GM11168 (cell line): ENCODE data around the gene SPRY2.
"Not testable (repeated sequence)": the region's sequence is repeated elsewhere in the genome, so short reads cannot be mapped to it uniquely, and the experiment has no call there.

Source experiments
- in situ Hi-C: fragments of 300-500 bp; cut with MboI; formaldehyde crosslinking; loops from one replicate; pipeline ENCODE4 v1.12.0; 2022; ENCODE audit warnings: low sequenced_read_pairs; ENCODE audit not compliant: unreplicated experiment

The SPRY2 gene

GRCh38 chr13:80355496-80356094, 14.7 kb upstream of the SPRY2 start:
- in situ Hi-C loops, result not testable (repeated sequence)

DNA sequence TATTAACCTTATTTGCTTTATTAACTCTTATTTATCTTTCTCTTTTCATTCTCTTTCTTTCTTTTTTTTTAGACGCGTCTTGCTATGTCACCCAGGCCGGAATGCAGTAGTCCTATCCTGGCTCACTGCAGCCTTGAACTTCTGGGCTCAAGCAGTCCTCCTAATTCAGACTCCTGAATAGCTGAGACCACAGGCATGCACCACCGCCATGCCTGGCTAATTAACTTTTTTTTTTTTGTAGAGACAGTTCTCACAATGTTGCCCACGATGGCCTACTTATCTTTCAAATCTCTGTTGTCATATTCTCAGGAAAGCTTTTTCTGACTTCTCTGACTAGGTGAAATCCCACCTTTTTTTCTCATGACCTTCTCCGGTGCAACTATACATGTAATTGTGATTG, 7.8 kb upstream of the SPRY2 start:
- in situ Hi-C loops, result no loop called here

- in situ Hi-C loops, result no loop called here
These were observed 7.4 kb upstream of the SPRY2 start for GRCh38 chr13:80348314-80348713.

GRCh38 chr13:80345771-80346510, 5.0 kb upstream of the SPRY2 start:
- in situ Hi-C loops, result no loop called here

DNA sequence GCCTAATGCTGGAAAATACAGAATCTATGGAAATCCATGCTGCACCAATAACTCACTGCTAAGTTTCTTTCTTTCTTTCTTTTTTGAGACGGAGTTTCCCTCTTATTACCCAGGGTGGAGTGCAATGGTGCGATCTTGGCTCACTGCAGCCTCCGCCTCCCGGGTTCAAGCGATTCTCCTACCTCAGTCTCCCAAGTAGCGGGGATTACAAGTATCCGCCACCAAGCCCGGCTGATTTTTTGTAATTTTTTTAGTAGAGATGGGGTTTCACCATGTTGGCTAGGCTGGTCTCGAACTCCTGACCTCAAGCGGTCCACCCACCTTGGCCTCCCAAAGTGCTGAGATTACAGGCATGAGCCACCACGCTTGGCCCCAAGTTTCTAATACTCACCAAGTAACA, 3.1 kb upstream of the SPRY2 start:
- in situ Hi-C loops, result not testable (repeated sequence)

DNA sequence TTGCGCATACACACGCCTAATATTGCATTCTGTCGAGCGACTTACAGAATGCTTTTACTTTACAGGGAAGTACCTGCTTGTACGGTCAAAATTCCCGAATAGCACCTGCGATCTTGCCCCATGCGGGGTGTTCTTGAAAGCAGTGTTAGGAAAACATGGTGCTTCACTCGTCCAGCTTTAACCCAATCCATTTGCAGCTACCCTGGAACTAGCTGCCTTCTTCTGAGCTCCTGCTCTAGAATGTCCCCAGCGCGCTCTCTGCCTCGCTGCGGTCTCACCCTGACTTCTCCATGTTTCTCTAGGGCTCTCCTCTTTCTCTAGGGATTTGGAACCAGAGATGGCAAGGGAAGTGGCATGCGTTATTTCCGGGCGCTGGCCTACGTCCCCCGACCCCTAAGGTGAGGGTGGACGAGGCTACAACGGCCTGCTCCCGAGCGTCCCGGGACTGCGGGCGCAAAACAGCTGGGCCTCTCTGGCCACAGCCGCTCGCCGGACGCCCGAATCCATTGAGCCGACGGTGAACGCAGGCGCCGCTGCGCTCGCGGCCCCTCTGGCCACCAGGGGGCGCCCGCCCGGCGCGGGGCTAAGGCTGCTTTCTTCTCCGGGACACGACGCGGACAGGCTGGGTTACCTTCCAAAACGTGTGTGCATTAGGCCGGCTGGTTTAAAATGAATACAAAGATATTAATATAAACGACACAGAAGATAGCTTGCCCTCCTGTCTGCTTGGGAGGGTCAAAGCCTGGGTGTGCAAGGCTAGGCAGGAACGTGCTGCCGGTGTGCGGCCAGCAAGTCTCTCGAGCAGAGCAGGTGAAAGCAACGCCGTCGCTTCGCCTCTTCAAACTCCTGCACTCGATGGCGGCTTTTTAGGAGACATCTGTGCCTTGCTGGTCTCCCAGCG, 1.8 kb upstream of the SPRY2 start:
- in situ Hi-C loops, result no loop called here

DNA sequence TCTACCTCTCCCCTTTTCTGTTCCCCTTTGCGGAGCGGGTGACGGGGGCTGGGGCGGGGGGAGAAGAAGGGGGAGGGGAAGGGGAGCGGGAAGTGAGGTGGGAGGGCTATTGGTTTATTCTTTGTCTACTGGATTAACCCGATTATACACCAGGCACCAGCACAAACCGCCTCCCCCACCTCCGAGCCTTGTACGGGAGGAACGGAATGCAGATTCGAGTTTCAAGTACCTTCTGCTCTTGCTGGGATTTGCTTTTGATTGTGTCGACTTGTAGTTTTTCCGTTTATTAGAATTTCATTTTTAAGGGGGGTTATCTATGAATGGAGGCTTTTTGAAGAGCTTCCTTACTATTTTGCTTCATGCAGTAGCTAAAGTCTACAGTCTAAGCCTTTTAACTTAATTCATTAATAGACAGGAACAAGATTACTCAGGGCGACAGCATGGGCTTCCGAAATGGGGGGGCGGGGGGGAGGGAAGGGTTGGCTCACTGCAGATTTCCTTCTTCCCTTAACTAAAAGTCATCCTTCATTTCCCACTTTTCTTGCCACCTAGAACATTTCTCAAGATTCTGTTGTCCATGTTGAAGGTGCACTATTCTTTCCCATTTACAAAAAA, 937 bp upstream of the SPRY2 start:
- in situ Hi-C loops, result no loop called here

- in situ Hi-C loops, result no loop called here
These were observed 250 bp downstream of the SPRY2 start for GRCh38 chr13:80340651-80341100.

- in situ Hi-C loops, result no loop called here
These were observed 845 bp downstream of the SPRY2 start for GRCh38 chr13:80339912-80340650.

- in situ Hi-C loops, result no loop called here
These were observed 1.4 kb downstream of the SPRY2 start for GRCh38 chr13:80339563-80339911.

DNA sequence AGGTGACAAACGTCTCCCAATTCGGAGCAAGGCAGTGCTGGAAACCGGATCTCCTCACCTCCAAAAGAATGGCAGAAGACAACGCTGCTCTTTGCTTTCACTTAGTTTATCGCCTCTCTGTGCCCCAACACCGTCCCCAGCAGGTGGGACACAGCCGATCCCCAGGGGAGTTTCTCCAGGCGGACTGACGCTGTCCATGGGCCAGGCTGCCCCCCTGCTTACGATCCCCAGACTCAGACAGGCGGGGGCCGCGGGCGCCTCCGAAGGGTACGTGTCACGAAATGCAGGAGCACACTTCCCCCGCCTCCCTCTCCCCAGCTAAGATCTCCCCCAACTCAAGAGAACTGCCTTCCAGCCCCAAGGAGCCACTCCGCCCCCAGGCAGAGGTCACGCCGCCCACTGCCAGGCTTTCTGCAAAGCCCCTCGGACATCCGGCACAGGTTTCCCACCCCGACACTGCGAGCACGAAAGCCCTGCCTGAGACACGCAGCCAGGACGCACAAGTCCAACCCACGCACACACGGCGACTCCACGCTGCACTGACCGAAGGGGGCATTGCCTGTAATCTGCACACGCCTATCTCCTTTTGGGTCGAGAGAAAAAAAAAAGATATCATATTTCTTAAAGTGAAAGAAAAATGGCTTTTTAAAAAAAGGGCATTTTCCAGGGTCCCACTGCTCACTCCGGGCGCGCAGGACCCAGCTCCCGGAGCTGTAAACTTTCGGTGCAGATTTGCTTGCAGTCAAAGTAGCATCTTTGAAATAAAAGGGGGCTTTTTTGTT, 2.0 kb downstream of the SPRY2 start:
- in situ Hi-C loops, result no loop called here

DNA sequence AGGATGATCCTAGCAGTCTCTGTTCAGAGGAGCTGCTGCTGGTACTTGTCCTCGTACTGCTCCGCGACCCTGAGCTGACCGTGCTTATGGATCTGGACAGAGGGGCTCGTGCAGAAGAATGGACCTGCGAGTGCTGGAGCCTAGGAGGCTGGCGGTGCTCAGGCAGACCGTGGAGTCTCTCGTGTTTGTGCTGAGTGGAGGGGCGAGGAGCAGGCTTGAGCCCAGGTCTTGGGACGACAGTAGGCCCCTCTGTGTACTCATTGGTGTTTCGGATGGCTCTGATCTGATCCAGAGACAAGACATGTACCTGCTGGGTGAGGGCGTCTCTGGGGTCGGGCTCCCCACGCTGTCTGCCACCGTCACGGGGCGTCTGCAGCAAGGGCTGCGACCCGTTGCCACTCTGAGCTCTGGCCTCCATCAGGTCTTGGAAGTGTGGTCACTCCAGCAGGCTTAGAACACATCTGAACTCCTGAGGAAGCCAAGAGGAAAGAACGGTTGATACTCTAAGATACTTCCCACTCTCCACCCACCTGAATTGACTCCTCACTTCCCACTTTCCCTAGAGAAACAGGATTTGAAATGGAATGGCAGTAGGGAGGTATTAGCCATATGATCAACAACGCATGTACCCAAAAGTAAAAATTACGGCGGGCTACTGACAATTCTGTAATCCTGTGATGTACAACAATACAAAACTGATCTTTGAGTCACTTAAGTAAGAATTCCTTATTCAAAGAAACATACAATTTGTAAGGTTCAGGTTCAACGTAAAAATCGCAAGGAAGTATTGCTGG, 3.4 kb downstream of the SPRY2 start:
- in situ Hi-C loops, result no loop called here

DNA sequence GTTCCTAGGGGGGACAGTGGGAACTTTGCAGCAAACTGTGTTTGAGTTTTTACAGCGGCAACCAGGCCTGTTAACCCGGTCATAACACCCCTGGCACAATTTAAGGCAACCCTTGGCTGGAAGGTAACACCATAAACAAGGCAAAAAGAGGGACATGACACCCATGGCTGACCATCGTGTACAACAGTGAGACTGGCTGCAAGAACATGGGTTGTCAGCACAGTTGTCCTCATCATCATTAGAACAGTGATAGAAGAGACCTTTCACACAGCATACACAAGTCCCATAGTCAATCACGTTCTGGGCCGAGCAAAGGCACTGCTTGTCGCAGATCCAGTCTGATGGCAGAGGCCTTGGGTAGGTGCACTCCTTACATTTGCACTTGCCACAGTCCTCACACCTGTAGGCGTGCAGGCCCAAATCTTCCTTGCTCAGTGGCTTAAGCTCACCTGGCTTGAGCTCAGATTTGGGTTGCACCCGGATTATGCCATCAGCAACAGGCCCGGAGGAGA, 4.1 kb downstream of the SPRY2 start:
- in situ Hi-C loops, result no loop called here

DNA sequence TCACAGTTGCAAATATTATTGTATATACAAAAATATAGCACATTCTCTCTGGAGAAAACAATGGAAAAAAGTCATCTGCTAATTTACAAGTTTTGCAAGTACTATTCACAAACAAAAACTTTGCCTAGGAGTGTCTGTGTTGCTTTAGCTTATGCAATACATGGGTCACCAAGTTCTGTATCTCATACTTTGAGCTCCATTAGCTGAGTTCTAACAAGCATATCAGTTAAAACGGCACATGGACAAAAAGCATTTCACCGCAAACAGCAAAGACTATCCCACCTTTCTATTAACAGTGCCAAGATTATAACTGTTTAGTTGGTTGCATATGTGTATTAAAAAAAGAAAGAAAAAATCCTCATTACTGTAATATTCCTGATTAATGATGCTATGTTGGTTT, 4.6 kb downstream of the SPRY2 start:
- in situ Hi-C loops, result no loop called here

DNA sequence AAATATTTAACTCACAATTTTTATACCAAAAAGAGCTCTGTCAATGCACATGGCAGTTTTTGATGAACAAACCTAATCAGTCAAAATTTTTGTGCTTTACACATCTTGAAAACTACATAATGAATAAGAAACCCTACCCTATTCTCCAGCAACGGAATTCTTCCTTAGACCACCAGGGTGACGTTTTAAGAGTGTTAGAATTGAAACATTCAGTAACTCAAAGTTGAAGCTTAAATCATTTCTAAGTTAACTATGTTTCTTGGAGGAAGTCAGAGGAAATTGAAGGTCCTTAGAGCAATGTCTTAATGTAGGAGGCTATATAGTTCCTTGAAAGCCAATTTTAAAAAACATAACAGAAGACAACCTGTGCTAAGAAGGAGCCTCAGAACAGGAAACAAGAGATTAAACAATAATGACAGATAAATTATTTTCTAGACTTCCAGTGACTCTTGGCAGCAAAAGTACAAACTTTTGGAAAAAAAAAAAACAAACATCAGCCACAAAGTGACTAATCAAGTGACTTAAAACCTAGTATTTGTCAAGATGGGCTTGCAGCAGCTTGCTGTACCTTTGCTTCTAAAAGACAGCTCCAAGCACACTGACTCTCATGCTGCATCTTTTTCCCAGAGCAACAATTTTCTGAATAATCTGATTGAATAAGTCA, 6.2 kb downstream of the SPRY2 start:
- in situ Hi-C loops, result no loop called here

- in situ Hi-C loops, result no loop called here
These were observed 8.9 kb downstream of the SPRY2 start for GRCh38 chr13:80331984-80332383.

- in situ Hi-C loops, result no loop called here
These were observed 11.7 kb downstream of the SPRY2 start for GRCh38 chr13:80329250-80329649.

- in situ Hi-C loops, result no loop called here
These were observed 21.9 kb downstream of the SPRY2 start for GRCh38 chr13:80319004-80319403.
